GM12878 (cell line): ENCODE results near the gene PLCB4. TPM values are rescaled to one million over a fixed set of nuclear protein-coding genes. Genes with fewer than 3 reads are reported as not detected.

ENCODE experiments used
- ATAC-seq: fragments of 200-7000 bp; cut with Tn5 transposase; 3 replicates; pipeline ENCODE4 v1.9.1; 2020; ENCODE audit warnings: mild to moderate bottlenecking, moderate library complexity
- BruUV-seq: library from RNA; stranded (reverse); fragments of 400-500 nt; replicated peaks from 2 replicates; lab custom pipeline; 2021; lab: Mats Ljungman, UMichigan
- CTCF ChIA-PET: fragments of 300-600 bp; sonication (Branson Sonifier 250); formaldehyde crosslinking; extraction: SDS; loops from one replicate; lab custom pipeline; 2021; ENCODE audit warnings: inconsistent platforms; lab: Yijun Ruan, JAX
- POLR2A ChIA-PET: fragments of 350-600 bp; formaldehyde crosslinking; extraction: SDS; loops from one replicate; lab custom pipeline; 2021; ENCODE audit warnings: inconsistent platforms; lab: Charles Lee
- RAD21 ChIA-PET: fragments of 300-600 bp; sonication (Branson Sonifier 250); formaldehyde crosslinking; loops from one replicate; lab custom pipeline; 2023; ENCODE audit warnings: antibody characterized with exemption; ENCODE audit not compliant: unreplicated experiment; lab: Charles Lee
- SMC1A ChIA-PET: fragments of 300-600 bp; sonication (Branson Sonifier 250); formaldehyde crosslinking; loops from one replicate; lab custom pipeline; 2023; ENCODE audit not compliant: unreplicated experiment, uncharacterized antibody; lab: Charles Lee
- DNase-seq: peaks from one replicate; pipeline ENCODE4 v3.0.0-alpha.2; 2011; ENCODE audit warnings: low read depth, low spot score
- FAIRE-seq: peaks from 3 replicates; lab custom pipeline; 2011; peaks lifted over from hg19 to GRCh38; lab: Jason Lieb, UNC
- H2AFZ ChIP-seq: 2 replicates; pipeline ENCODE4 v1.6.0; 2011; ENCODE audit warnings: low read depth, low read length, control low read depth; ENCODE audit not compliant: control insufficient read depth
- H3K27ac ChIP-seq: 2 replicates; pipeline ENCODE4 v1.5.1; 2011; ENCODE audit warnings: control low read depth; ENCODE audit not compliant: control insufficient read depth, insufficient read depth
- H3K27me3 ChIP-seq, 2 experiments: replicated peaks in 1 of 2; 2 replicates each; pipeline versions ENCODE4 v1.6.0 to v1.6.1; 2011; ENCODE audit warnings: low read length in 1 of 2; ENCODE audit not compliant: control insufficient read depth in 2 of 2, insufficient read depth in 2 of 2
- H3K36me3 ChIP-seq, 2 experiments: 2 replicates each; pipeline ENCODE4 v1.5.1; 2011; ENCODE audit warnings: low read length in 1 of 2; ENCODE audit not compliant: control insufficient read depth in 2 of 2, insufficient read depth in 2 of 2
- H3K4me1 ChIP-seq: 2 replicates; pipeline ENCODE4 v1.6.1; 2011; ENCODE audit warnings: mild to moderate bottlenecking, low read length, moderate library complexity, mixed read lengths; ENCODE audit not compliant: control insufficient read depth, insufficient read depth
- H3K4me2 ChIP-seq: 2 replicates; pipeline ENCODE4 v1.6.0; 2011; ENCODE audit warnings: control low read depth; ENCODE audit not compliant: control insufficient read depth, insufficient read depth
- H3K4me3 ChIP-seq: fragments of 200-600 bp; sonication (generic); 2 replicates; pipeline ENCODE4 v1.5.1; 2016
- H3K79me2 ChIP-seq: 2 replicates; pipeline ENCODE4 v1.6.0; 2011; ENCODE audit warnings: low read length; ENCODE audit not compliant: control insufficient read depth, insufficient read depth
- H3K9ac ChIP-seq: 2 replicates; pipeline ENCODE4 v1.8.0; 2011; ENCODE audit warnings: low read length, control low read depth, mixed read lengths; ENCODE audit not compliant: control insufficient read depth, insufficient read depth
- H3K9me3 ChIP-seq: replicated peaks from 3 replicates; pipeline ENCODE4 v1.5.1; 2011; ENCODE audit warnings: mild to moderate bottlenecking, low read length; ENCODE audit not compliant: control insufficient read depth, insufficient read depth
- H4K20me1 ChIP-seq: 2 replicates; pipeline ENCODE4 v1.6.0; 2011; ENCODE audit not compliant: control insufficient read depth, insufficient read depth
- CREB1 ChIP-seq: IDR thresholded peaks from 2 replicates; pipeline ENCODE4 v1.6.1; 2012; ENCODE audit warnings: low read depth, mild to moderate bottlenecking, inconsistent platforms
- IKZF1 ChIP-seq: fragments of 450-650 bp; conservative IDR thresholded peaks from 2 replicates; pipeline ENCODE4 v1.6.1; 2017; ENCODE audit warnings: antibody characterized with exemption, mild to moderate bottlenecking
- JUNB ChIP-seq: IDR thresholded peaks from 2 replicates; pipeline ENCODE4 v1.6.1; 2016; ENCODE audit warnings: antibody characterized with exemption, mild to moderate bottlenecking
- MEF2A ChIP-seq: IDR thresholded peaks from 2 replicates; pipeline ENCODE4 v1.6.1; 2011; ENCODE audit warnings: low read depth, mild to moderate bottlenecking, low read length, moderate library complexity; ENCODE audit not compliant: insufficient read depth
- MTA2 ChIP-seq: fragments of 450-650 bp; IDR thresholded peaks from 2 replicates; pipeline ENCODE4 v1.6.1; 2016; ENCODE audit warnings: low read depth, mild to moderate bottlenecking, moderate library complexity
- PAX5 ChIP-seq: IDR thresholded peaks from 2 replicates; pipeline ENCODE4 v1.6.1; 2011; ENCODE audit warnings: low read depth, low read length, borderline replicate concordance
- RAD21 ChIP-seq: IDR thresholded peaks from 2 replicates; pipeline ENCODE4 v1.6.1; 2011; ENCODE audit warnings: mild to moderate bottlenecking, low read depth, low read length, moderate library complexity; ENCODE audit not compliant: insufficient read depth
- SIX5 ChIP-seq: IDR thresholded peaks from 2 replicates; pipeline ENCODE4 v1.6.1; 2011; ENCODE audit warnings: mild to moderate bottlenecking, low read depth, low read length, moderate library complexity; ENCODE audit not compliant: severe bottlenecking
- TARDBP ChIP-seq: IDR thresholded peaks from 2 replicates; pipeline ENCODE4 v1.6.1; 2016; ENCODE audit warnings: borderline replicate concordance
- WGBS: methylation state at CpG from one replicate; pipeline ENCODE4 v1.1.6; 2016; ENCODE audit warnings: low lambda C conversion rate; ENCODE audit not compliant: insufficient replicate concordance, insufficient coverage; ENCODE audit errors: missing lambda C conversion rate; 5-methylcytosine and 5-hydroxymethylcytosine counted together
- in situ Hi-C: fragments of 300-500 bp; cut with MboI; formaldehyde crosslinking; loops from 9 replicates; pipeline ENCODE4 v1.14.3; 2018; ENCODE audit warnings: mixed read lengths
- intact Hi-C: fragments of 100-400 bp; cut with micrococcal nuclease; formaldehyde crosslinking; loops from one replicate; pipeline ENCODE4 v1.14.2; 2022; ENCODE audit not compliant: unreplicated experiment
- polyA plus RNA-seq, 11 experiments: library from polyadenylated mRNA; depleted of rRNA in 4 of 11; unstranded in 6 of 11; stranded (reverse) in 5 of 11; fragments of >200 nt; fragmentation: Nextera tagmentation in 4 of 11; fragmentation: Illumina TruSeq in 1 of 11; extraction: Ambion mirVana in 4 of 11; extraction: Trizol in 1 of 11; gene quantifications; 1 replicate in 1 of 11; 2 replicates in 10 of 11; pipeline versions ENCODE4 v1.2.1 to v1.2.3, GENCODE V29; 2011 to 2016; ENCODE audit warnings: inconsistent platforms in 2 of 11, missing spikeins in 2 of 11, low read depth in 1 of 11
- total RNA-seq, 4 experiments: library from RNA; depleted of rRNA in 3 of 4; stranded (reverse); fragments of >200 nt in 3 of 4; fragmentation: Illumina TruSeq in 1 of 4; extraction: Trizol in 1 of 4; gene quantifications; 2 replicates each; pipeline versions ENCODE4 v1.2.1 to v1.2.3, GENCODE V29; 2013 to 2021
- TF ChIP-seq, protein P1 (sequence below): fragments of 450-650 bp; formaldehyde crosslinking; IDR thresholded peaks from 2 replicates; pipeline ENCODE4 v1.4.0; 2022; ENCODE audit warnings: mild to moderate bottlenecking, moderate library complexity
- TF ChIP-seq, protein P2 (sequence below): fragments of 450-650 bp; IDR thresholded peaks from 2 replicates; pipeline ENCODE4 v1.6.1; 2016; ENCODE audit warnings: mild to moderate bottlenecking
- TF ChIP-seq, protein P3 (sequence below): IDR thresholded peaks from 2 replicates; pipeline ENCODE4 v1.6.1; 2011; ENCODE audit warnings: borderline replicate concordance, low read depth, mild to moderate bottlenecking, moderate library complexity, low read length; ENCODE audit not compliant: insufficient read depth, poor library complexity, severe bottlenecking

Gene PLCB4
- total and polyA plus RNA-seq, 10 of the 15 experiments (the other 5 are each of a cell fraction or from before 2014, with no cell fraction given) = not detected

- H2AFZ ChIP-seq = no peak overlapping the region
- H3K9ac ChIP-seq = no peak overlapping the region
- CTCF ChIA-PET = interaction anchor here (0.6 kb wide), 1 partner anchor 9 kb away, joined by 3 read pairs; no protein-coding TSS in a partner anchor
- no peaks in the 10 kb centered on the region for H3K4me1 ChIP-seq
- in situ Hi-C loops (no loop called here), intact Hi-C loops (no loop called here)
- H3K9me3 ChIP-seq = no peaks in the 10 kb centered on the region
- DNase-seq = no peak
- no peak for TF ChIP-seq IKZF1
- no peak for TF ChIP-seq JUNB
- no peak for TF ChIP-seq SIX5
- TF ChIP-seq PAX5 = no peak
- TF ChIP-seq MEF2A = no peak
- TF ChIP-seq RAD21 = no peak
- TF ChIP-seq, protein P1, sequence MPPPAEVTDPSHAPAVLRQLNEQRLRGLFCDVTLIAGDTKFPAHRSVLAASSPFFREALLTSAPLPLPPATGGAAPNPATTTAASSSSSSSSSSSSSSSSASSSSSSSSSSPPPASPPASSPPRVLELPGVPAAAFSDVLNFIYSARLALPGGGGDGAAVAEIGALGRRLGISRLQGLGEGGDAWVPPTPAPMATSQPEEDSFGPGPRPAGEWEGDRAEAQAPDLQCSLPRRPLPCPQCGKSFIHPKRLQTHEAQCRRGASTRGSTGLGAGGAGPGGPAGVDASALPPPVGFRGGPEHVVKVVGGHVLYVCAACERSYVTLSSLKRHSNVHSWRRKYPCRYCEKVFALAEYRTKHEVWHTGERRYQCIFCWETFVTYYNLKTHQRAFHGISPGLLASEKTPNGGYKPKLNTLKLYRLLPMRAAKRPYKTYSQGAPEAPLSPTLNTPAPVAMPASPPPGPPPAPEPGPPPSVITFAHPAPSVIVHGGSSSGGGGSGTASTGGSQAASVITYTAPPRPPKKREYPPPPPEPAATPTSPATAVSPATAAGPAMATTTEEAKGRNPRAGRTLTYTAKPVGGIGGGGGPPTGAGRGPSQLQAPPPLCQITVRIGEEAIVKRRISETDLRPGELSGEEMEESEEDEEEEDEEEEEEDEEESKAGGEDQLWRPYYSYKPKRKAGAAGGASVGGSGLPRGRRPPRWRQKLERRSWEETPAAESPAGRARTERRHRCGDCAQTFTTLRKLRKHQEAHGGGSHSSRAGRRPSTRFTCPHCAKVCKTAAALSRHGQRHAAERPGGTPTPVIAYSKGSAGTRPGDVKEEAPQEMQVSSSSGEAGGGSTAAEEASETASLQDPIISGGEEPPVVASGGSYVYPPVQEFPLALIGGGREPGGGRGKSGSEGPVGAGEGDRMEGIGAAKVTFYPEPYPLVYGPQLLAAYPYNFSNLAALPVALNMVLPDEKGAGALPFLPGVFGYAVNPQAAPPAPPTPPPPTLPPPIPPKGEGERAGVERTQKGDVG = no peak
- no peak for TF ChIP-seq CREB1
- no peak for TF ChIP-seq TARDBP
- TF ChIP-seq MTA2 = no peak
- TF ChIP-seq, protein P2, sequence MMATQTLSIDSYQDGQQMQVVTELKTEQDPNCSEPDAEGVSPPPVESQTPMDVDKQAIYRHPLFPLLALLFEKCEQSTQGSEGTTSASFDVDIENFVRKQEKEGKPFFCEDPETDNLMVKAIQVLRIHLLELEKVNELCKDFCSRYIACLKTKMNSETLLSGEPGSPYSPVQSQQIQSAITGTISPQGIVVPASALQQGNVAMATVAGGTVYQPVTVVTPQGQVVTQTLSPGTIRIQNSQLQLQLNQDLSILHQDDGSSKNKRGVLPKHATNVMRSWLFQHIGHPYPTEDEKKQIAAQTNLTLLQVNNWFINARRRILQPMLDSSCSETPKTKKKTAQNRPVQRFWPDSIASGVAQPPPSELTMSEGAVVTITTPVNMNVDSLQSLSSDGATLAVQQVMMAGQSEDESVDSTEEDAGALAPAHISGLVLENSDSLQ = no peak
- TF ChIP-seq, protein P3, sequence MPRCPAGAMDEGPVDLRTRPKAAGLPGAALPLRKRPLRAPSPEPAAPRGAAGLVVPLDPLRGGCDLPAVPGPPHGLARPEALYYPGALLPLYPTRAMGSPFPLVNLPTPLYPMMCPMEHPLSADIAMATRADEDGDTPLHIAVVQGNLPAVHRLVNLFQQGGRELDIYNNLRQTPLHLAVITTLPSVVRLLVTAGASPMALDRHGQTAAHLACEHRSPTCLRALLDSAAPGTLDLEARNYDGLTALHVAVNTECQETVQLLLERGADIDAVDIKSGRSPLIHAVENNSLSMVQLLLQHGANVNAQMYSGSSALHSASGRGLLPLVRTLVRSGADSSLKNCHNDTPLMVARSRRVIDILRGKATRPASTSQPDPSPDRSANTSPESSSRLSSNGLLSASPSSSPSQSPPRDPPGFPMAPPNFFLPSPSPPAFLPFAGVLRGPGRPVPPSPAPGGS = no peak
- ATAC-seq = no peak
- no peak for FAIRE-seq
- no peak overlapping the region for H3K27ac ChIP-seq
- H3K79me2 ChIP-seq = no peaks in the 10 kb centered on the region
- RAD21 ChIA-PET = no interaction called here
- SMC1A ChIA-PET = no interaction called here
- BruUV-seq = no TSS peak
- no peak overlapping the region for H3K4me2 ChIP-seq
- 0% methylated on average over 2 of the region's 2 CpGs for WGBS
- no peaks in the 10 kb centered on the region for H4K20me1 ChIP-seq
- H3K36me3 ChIP-seq = no peaks in the 10 kb centered on the region
- POLR2A ChIA-PET = no interaction called here
- H3K27me3 ChIP-seq = no peaks in the 10 kb centered on the region; a peak in 1 of 4 replicates
- H3K4me3 ChIP-seq = no peak overlapping the region
Measured at GRCh38 chr20:9160757-9161156, 91.9 kb downstream of the PLCB4 start.
